Right forelimb (tissue), 1 donor: Measurements from ENCODE around the gene MEGF8.

Experiments used
- DNase-seq: peaks from one replicate; pipeline ENCODE4 v3.0.0-alpha.2; 2018

Gene MEGF8, protein sequence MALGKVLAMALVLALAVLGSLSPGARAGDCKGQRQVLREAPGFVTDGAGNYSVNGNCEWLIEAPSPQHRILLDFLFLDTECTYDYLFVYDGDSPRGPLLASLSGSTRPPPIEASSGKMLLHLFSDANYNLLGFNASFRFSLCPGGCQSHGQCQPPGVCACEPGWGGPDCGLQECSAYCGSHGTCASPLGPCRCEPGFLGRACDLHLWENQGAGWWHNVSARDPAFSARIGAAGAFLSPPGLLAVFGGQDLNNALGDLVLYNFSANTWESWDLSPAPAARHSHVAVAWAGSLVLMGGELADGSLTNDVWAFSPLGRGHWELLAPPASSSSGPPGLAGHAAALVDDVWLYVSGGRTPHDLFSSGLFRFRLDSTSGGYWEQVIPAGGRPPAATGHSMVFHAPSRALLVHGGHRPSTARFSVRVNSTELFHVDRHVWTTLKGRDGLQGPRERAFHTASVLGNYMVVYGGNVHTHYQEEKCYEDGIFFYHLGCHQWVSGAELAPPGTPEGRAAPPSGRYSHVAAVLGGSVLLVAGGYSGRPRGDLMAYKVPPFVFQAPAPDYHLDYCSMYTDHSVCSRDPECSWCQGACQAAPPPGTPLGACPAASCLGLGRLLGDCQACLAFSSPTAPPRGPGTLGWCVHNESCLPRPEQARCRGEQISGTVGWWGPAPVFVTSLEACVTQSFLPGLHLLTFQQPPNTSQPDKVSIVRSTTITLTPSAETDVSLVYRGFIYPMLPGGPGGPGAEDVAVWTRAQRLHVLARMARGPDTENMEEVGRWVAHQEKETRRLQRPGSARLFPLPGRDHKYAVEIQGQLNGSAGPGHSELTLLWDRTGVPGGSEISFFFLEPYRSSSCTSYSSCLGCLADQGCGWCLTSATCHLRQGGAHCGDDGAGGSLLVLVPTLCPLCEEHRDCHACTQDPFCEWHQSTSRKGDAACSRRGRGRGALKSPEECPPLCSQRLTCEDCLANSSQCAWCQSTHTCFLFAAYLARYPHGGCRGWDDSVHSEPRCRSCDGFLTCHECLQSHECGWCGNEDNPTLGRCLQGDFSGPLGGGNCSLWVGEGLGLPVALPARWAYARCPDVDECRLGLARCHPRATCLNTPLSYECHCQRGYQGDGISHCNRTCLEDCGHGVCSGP (N-terminal part only)

GRCh38 chr19:42325308-42325895, at the start of gene MEGF8:
TSS of gene MEGF8 (plus strand) at chr19:42325635. CDS start at chr19:42326244, 609 bp downstream.
- DNase-seq: peak; percentile 97

- no peak for DNase-seq
Observed at GRCh38 chr19:42276284-42276683, 49.2 kb upstream of the MEGF8 start.

DNA sequence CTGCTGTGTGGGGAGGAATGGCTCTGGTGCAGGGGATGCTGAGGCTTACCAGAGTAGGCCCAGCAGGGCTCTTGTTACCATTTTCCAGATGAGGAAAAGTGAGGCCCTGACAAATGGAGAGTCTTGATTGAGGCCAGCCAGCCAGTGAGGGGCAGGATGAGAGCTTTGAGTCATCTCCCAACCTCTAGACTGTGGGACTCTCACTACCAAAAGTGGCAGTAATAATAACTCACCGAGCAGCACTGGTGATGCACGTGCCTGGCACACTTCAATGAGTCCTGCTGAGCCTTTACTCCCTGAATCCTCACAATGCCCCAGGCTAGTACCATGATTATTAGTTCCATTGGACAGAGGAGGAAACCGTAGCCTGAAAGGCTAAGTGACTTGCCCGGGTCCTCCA, 48.6 kb upstream of the MEGF8 start:
- DNase-seq: no peak

GRCh38 chr19:42277821-42278451, 47.5 kb upstream of the MEGF8 start:
- peak; percentile 78 for DNase-seq

GRCh38 chr19:42278452-42279154, 46.8 kb upstream of the MEGF8 start:
- no peak for DNase-seq

- no peak for DNase-seq
Observed at GRCh38 chr19:42279155-42279901, 46.1 kb upstream of the MEGF8 start.

DNA sequence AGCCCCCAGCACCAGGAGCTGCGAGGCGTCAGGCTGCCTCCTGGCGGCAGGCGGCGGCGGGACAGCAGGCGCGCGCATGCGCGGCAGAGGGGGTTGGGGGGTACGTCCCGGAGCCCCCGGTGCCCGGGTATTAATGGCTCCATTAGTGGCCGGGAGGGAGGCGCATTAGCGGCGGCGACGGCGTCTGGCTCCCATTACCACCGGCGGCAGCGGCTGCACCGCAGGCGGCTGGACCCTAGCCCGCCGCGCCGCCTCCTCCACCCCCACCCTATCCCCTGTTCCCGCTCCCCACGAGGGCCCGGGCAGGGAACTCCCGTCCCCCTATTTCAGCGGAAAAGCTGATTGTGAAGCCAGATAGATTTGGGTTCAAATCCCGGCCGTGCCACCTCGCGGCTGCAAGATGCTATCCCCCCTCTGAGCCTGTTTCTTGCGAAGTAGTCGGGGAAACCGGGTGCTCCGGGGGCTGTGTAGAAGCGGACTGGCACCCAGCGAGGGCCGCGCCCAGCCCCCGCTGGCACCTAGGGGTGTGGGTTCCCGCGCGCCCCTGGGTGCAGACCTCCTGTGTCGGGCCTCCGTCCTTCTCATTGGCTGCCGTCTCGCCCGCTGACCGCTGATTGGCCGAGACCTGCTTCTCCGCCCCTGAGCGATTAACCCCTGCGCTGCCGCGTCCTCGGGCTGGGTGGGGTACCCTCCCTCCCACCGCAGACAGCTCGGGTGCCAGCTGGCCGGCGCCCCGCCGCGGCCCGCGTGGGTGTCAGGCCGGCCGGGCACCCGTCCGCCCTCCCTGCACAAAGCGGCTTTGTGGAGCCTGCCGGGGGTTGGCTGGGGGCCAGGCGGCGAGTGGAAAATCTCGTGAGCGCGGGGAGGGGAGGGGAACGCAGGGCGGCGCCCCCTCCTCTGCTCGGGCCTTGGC, 45.3 kb upstream of the MEGF8 start:
- DNase-seq: peak; percentile 96

DNA sequence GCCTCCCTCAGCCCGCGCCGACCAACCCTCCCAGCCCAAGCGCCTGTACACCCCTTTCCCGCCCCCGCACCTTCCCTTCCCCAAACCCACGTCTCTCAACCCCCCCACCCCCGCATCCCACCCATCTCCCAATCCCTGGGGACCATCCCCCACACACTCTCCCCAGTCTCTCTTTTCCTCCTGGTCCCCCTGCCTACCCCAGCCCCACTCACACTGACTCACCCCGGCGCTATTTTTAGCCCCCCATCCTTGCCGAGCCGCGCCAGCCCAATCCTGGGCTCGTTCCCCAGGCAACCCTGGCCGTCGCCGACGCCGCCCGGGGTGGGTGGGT, 44.7 kb upstream of the MEGF8 start:
- no peak for DNase-seq

DNA sequence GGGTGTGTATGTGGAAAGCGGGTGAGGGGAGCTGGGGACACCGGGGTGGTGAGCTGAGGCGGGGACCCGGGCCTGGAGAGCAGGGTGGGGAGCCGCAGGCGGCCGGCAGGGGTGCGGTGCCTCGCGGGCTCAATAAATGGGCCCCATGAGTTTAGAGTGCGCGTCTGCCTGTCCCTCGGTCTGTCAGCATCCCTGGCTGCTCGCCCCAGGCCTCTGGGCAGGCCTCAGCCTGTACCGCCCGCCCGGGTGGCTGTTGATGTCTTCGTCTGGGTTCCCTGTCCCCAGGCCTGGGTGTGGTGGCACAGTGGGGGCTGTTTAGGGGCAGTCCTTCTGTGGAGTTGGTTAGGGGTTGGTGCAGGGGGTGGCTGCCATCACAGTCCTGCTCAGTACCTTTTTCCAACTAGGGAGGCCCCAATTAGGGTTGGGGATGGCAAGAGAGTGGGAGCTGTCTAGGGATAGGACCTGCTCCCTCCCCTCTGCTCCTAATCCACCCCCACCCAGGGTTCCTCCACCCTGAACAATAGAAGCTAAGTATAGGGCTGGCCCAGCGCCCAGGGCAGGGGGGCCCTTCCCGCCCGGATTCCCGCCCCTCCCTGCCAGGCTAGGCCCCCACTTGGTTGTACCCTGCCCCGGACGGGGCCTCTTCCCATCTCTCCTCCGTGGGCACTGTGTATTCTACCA, 44.1 kb upstream of the MEGF8 start:
- peak; percentile 79 for DNase-seq

DNA sequence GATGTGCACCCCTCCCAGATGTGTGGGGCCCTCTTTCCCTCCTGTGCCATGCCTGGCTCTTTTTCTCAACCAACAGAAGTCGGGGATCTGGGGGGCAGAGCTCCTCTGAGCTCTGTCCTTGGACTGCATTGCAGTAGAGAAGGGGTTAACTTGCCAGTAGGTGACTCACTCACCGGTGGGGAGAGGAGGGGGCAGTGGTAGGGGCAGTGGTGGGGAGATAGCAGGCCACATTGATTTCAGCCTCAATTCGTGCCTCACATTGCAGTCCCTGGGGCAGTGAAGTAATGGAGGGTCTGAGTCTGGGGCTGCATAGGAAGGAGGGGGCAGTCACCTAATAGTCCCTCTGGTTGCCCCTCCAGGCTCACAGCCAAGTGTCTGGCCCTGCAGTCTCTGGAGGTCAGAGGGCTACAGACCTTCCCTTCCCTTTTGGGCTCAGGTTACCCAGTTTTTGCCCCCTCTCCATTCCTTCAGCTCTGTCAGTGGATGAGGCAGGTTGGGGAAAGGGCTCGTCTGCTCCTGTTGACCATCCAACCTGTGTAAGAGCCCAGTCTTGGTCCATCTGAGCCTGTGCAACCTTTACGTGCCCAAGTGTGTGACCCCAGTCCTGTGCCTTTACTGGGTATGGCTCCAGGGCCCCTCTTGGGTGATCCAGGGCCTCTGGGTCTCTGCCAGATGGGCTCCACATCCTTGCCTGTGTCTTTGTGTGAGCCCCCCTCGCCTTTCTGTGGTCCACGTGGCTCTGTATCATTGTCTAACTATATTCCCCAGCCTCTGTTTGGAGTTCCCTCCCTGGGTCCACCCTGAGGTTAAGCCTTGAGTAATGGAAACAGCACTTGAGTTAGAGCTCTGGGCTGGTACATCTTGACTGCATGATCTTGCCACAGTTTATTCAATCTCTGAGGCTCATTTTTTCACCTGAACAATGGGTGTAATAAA, 43.3 kb upstream of the MEGF8 start:
- no peak for DNase-seq

DNA sequence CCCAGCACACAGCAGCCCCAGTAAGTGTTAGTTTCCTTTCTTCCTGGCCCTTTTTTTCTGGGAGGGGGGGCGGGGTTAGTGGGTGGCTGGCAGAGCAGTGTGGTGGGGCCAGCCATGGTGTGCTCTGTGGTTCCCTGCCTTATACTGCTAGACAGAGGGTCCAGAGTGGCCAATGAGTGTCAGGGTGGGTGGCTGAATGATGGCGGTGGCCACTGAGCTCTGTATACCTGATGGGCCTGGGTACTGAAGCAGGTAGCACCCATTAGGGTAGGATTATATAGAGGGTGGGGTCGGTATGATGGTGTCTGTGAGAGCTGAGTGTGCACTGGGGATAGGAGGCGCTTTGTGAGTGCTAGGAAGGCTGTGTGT, 42.6 kb upstream of the MEGF8 start:
- no peak for DNase-seq

DNA sequence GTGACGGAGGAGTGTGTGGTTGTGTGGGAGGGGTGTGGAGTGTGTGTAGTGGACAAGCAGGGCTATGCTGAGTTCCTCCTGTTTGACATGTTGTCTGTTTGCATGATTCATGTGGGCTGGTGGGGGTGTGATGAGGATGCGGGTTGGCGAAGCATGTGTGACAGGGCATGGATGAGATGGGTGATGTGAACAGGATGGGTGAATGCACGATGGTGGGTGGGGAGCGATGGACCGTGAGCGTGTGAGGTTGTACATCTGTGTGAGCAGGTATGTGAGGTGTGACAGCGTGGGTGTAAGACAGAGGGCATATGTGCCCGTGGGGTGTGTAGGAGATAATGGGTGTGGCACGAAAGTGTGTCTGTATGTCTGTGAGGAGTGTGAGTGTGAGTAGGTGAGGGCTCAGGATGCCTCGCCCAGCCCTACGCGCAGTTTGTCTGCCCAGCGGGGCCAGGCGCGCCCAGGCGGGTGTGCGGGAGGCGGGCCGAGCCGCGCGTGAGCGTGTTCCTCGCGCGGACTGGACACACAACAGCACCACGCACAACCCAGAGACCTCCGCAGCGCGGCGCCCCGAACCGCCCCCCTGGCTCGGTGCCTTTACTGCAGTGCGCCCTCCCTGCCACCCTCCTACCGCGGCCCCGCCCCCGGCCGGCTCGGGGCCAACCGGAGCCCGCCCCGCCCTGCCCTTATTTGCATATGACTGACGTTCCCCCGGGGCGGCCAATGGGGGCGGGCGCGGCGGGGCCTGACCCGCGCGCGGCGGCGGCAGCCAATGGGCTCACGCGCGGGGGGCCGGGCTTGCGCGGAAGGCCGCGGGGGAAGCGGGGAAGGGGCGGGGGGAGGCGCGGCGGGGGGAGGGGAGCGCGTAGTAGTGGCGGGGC, 42.0 kb upstream of the MEGF8 start:
- peak; percentile 98 for DNase-seq

- peak; percentile 91 for DNase-seq
Observed at GRCh38 chr19:42284066-42284501, 41.4 kb upstream of the MEGF8 start.

GRCh38 chr19:42284591-42285341, 40.7 kb upstream of the MEGF8 start:
- DNase-seq: no peak

DNA sequence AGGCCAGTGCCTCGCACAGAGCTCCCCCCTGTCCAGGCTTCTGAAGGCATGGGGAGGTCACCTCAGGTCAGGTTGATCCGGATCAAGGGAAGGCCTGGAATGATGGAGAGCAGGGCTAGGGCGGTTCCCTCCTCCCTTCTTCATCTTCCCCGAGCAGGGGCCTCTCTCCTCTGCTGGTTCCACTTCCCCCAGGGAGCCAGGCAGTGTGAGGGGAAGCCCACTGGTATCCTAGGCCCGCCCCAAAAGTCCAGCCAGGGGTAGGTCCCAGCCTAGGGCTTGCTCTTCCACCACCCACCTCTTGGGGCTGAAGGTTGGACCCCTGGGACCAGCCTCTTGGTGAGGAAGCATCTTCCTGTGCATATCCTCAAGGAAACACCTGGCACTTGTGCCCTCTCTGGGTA, 39.9 kb upstream of the MEGF8 start:
- no peak for DNase-seq

DNA sequence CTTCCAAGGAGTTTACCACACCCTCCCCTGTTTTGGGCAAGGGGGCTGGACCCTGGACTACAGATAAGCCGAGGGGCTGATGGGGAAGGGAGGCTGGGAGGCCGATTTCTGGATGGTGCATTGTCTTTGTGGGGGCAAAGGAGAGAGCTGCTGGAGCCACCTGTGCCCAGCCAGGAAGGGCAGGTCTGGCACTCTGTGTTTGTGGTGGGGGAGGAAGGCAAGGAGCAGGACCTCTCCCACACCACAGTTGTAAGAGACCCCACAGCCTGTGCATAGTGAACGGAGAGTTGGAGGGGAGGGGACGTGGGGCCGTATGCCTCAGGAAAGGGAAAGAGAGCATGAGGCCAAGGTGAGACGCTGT, 39.5 kb upstream of the MEGF8 start:
- DNase-seq: no peak
